Measurements from ENCODE around the gene AGAP3. TPM values are rescaled to one million over a fixed set of nuclear protein-coding genes. Genes with fewer than 3 reads are reported as not detected.

The AGAP3 gene
- total RNA-seq, 4 donors from 2014 or later: 49.0 to 75.2 (median 66.2) TPM

Other genes starting within 250 kb of the AGAP3 start
- under 1 TPM in 2 of 4 donors, not detected in 2; 0.22 to 0.71 TPM for gene AOC1, start 234.0 kb upstream of the AGAP3 start, total RNA-seq
- gene KCNH2, start 108.2 kb upstream of the AGAP3 start, total RNA-seq: under 1 TPM; 0.33 to 0.93 (median 0.63) TPM
- 1 to 10 TPM; 5.2 to 8.1 (median 6.3) TPM for gene NOS3, start 95.5 kb upstream of the AGAP3 start, total RNA-seq
- under 1 TPM in 1 of 4 donors, not detected in 3; 0.27 TPM for gene ATG9B, start 62.0 kb upstream of the AGAP3 start, total RNA-seq
- 10 to 100 TPM; 39.0 to 74.2 (median 60.9) TPM for gene ABCB8, start 58.0 kb upstream of the AGAP3 start, total RNA-seq
- gene ASIC3, start 37.9 kb upstream of the AGAP3 start, total RNA-seq: 1 to 10 TPM in 3 of 4 donors, not detected in 1; 1.2 to 2.6 (median 1.5) TPM
- gene CDK5, start 28.6 kb upstream of the AGAP3 start, total RNA-seq: 10 to 100 TPM in 2 of 4 donors, 1 to 10 TPM in 2; 5.3 to 17.4 (median 9.6) TPM
- gene SLC4A2, start 26.9 kb upstream of the AGAP3 start, total RNA-seq: 100 to 1,000 TPM in 1 of 4 donors, 10 to 100 TPM in 3; 48.5 to 109 (median 69.0) TPM
- 100 to 1,000 TPM in 1 of 4 donors, 10 to 100 TPM in 3; 71.8 to 114 (median 78.8) TPM for gene FASTK, start 5.7 kb upstream of the AGAP3 start, total RNA-seq
- 10 to 100 TPM; 33.7 to 78.7 (median 44.2) TPM for gene TMUB1, start 3.0 kb upstream of the AGAP3 start, total RNA-seq
- not detected for gene GBX1, start 81.2 kb downstream of the AGAP3 start, total RNA-seq
- not detected for gene ASB10, start 100.8 kb downstream of the AGAP3 start, total RNA-seq
- gene H2BK1, start 124.0 kb downstream of the AGAP3 start, total RNA-seq: not detected
- 10 to 100 TPM; 23.8 to 39.4 (median 34.1) TPM for gene ABCF2, start 140.7 kb downstream of the AGAP3 start, total RNA-seq
- gene CHPF2, start 146.0 kb downstream of the AGAP3 start, total RNA-seq: 10 to 100 TPM; 33.9 to 82.4 (median 58.7) TPM
- 10 to 100 TPM; 42.2 to 56.7 (median 47.2) TPM for gene SMARCD3, start 162.2 kb downstream of the AGAP3 start, total RNA-seq